ENCODE data around the gene CAST. TPM values are rescaled to one million over a fixed set of nuclear protein-coding genes. Genes with fewer than 3 reads are reported as not detected.

Gene CAST
- total RNA-seq, 2 experiments from 2014 or later: 40.5 to 90.1 TPM

DNA sequence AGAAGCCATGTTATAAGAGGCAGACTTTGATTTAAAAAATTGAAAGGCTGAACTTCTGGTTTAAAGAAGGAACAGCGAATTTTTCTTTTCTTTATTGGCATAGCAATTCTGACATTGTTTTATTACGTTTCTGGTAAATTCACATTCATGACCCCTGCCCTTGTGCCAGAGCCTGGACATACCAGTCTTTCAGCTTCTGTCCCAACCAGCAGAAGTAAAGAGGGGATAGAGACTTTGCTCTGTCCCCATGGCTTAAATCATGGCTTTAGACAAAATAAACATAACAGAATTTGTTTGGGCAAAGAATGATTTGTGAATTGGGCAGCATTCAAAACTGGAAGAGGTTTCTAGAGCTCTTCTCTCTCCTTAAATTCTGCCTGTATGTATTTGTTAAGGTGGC lies 15.3 kb downstream of the CAST start:
- DNase-seq (ENCODE audit: low spot score): no peak
- Histone ChIP-seq H3K4me1 (ENCODE audit: insufficient read depth, low read length, poor library complexity, severe bottlenecking) (no peaks in the 10 kb centered on the region), H2AFZ (ENCODE audit: low read length) (no peak overlapping the region), H3K4me2 (ENCODE audit: low read length) (no peak overlapping the region), H3K27ac (ENCODE audit: low read depth, low read length, poor library complexity, severe bottlenecking) (no peak overlapping the region), H3K79me2 (ENCODE audit: insufficient read depth, low read depth, low read length) (no peaks in the 10 kb centered on the region), H4K20me1 (ENCODE audit: insufficient read depth, low read length) (0 out of 2 replicates have a peak, but pooled peaks cover 3% of the 10 kb centered on the region), H3K9me2 (ENCODE audit: insufficient read depth, low read length) (no peaks in the 10 kb centered on the region), H3K9me3 (ENCODE audit: low read length) (no peaks in the 10 kb centered on the region), H3K36me3 (ENCODE audit: insufficient read depth, low read length) (no peaks in the 10 kb centered on the region), H3K4me3 (ENCODE audit: low read depth, low read length, poor library complexity, severe bottlenecking) (no peak overlapping the region)
- no peak for TF ChIP-seq EZH2phosphoT487 (IDR thresholded peaks at IDR 0.05; ENCODE audit: borderline replicate concordance, low read depth, low read length)
- TF ChIP-seq, protein P1, sequence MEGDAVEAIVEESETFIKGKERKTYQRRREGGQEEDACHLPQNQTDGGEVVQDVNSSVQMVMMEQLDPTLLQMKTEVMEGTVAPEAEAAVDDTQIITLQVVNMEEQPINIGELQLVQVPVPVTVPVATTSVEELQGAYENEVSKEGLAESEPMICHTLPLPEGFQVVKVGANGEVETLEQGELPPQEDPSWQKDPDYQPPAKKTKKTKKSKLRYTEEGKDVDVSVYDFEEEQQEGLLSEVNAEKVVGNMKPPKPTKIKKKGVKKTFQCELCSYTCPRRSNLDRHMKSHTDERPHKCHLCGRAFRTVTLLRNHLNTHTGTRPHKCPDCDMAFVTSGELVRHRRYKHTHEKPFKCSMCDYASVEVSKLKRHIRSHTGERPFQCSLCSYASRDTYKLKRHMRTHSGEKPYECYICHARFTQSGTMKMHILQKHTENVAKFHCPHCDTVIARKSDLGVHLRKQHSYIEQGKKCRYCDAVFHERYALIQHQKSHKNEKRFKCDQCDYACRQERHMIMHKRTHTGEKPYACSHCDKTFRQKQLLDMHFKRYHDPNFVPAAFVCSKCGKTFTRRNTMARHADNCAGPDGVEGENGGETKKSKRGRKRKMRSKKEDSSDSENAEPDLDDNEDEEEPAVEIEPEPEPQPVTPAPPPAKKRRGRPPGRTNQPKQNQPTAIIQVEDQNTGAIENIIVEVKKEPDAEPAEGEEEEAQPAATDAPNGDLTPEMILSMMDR (conservative IDR thresholded peaks at IDR 0.05; ENCODE audit: low read length): no peak
- ChIA-PET CTCF (ENCODE audit: unreplicated experiment) (no interaction called here), POLR2A (no interaction called here)
- no TSS peak for BruUV-seq (replicated peaks)
- intact Hi-C loops (cut with micrococcal nuclease; ENCODE audit: unreplicated experiment): no loop called here

DNA sequence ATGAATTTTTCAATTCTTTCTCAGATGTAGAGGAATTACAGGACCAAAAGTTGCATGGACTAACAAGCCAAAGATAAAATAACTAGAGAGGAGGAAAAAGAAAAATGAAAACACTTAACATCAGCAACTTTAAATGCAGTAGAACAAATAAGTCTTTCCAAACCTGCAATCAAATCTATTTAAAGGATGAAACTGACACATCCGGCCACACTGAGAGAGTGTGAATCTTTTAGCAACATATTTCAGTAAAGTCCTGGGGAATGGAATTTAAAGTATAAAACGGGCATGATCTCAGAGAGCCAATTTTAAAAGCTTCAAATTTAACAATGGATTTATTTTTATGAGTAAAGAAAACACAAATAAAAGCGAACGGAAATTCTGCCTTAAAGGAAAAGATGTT lies 17.1 kb downstream of the CAST start:
- TF ChIP-seq, protein P1 (conservative IDR thresholded peaks at IDR 0.05; ENCODE audit: low read length): no peak
- no peak for TF ChIP-seq EZH2phosphoT487 (IDR thresholded peaks at IDR 0.05; ENCODE audit: borderline replicate concordance, low read depth, low read length)
- H4K20me1 ChIP-seq (ENCODE audit: insufficient read depth, low read length): 0 out of 2 replicates have a peak, but pooled peaks cover 3% of the 10 kb centered on the region
- no peaks in the 10 kb centered on the region for H3K36me3 ChIP-seq (ENCODE audit: insufficient read depth, low read length)
- BruUV-seq (replicated peaks): no TSS peak
- H3K4me1 ChIP-seq (ENCODE audit: insufficient read depth, low read length, poor library complexity, severe bottlenecking): no peaks in the 10 kb centered on the region
- ChIA-PET CTCF (ENCODE audit: unreplicated experiment) (no interaction called here), POLR2A (interaction anchor here (0.7 kb wide), 1 partner anchor 63 kb away, joined by 4 read pairs; no protein-coding TSS in a partner anchor)
- no peak overlapping the region for H3K4me2 ChIP-seq (ENCODE audit: low read length)
- intact Hi-C loops (cut with micrococcal nuclease; ENCODE audit: unreplicated experiment): no loop called here
- no peak overlapping the region for H2AFZ ChIP-seq (ENCODE audit: low read length)
- H3K4me3 ChIP-seq (ENCODE audit: low read depth, low read length, poor library complexity, severe bottlenecking): no peak overlapping the region
- DNase-seq (ENCODE audit: low spot score): no peak
- no peaks in the 10 kb centered on the region for H3K9me2 ChIP-seq (ENCODE audit: insufficient read depth, low read length)
- H3K79me2 ChIP-seq (ENCODE audit: insufficient read depth, low read depth, low read length): no peaks in the 10 kb centered on the region
- no peaks in the 10 kb centered on the region for H3K9me3 ChIP-seq (ENCODE audit: low read length)
- no peak overlapping the region for H3K27ac ChIP-seq (ENCODE audit: low read depth, low read length, poor library complexity, severe bottlenecking)

DNA sequence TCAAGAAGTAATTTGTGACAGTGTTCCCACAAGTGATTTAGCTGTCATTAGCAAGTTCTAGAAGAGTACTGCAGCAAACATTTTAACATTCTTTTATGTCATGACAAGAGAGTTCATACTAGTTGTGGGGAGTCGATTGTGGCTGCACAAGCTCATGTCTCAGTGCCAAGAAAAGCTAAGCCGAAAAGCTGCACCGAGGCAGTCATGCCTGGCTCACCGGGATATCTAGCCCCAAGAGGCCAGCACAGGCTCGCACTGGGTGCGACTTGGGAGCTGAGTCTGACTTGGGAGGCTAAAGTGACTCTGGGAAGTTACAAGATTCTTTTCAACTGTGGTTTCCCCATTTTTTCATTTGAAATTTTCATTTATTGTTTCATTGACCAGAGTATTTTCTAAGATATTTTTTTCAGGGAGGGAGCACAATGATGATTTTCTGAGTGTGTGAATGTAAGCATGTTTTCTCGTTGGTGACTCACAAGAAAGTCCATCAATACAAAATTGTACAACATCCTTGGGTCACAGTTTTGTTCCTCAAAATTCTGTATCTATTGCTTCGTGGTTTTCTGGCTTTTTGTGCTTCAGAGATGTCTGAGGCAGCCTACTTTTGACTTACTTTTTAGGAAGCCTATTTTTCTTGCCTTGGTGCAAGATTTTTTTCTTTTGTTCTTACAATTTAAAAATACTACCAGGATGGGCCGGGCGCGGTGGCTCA lies 18.7 kb downstream of the CAST start:
- Histone ChIP-seq H2AFZ (ENCODE audit: low read length) (no peak overlapping the region), H3K4me3 (ENCODE audit: low read depth, low read length, poor library complexity, severe bottlenecking) (no peak overlapping the region), H3K36me3 (ENCODE audit: insufficient read depth, low read length) (no peaks in the 10 kb centered on the region), H3K9me3 (ENCODE audit: low read length) (no peaks in the 10 kb centered on the region), H3K4me2 (ENCODE audit: low read length) (no peak overlapping the region), H3K9me2 (ENCODE audit: insufficient read depth, low read length) (no peaks in the 10 kb centered on the region), H4K20me1 (ENCODE audit: insufficient read depth, low read length) (no peaks in the 10 kb centered on the region), H3K27ac (ENCODE audit: low read depth, low read length, poor library complexity, severe bottlenecking) (no peak overlapping the region), H3K79me2 (ENCODE audit: insufficient read depth, low read depth, low read length) (no peaks in the 10 kb centered on the region), H3K4me1 (ENCODE audit: insufficient read depth, low read length, poor library complexity, severe bottlenecking) (no peaks in the 10 kb centered on the region)
- ChIA-PET POLR2A (interaction anchor here (0.6 kb wide), 1 partner anchor 69 kb away, joined by 3 read pairs; no protein-coding TSS in a partner anchor), CTCF (ENCODE audit: unreplicated experiment) (no interaction called here)
- no peak for TF ChIP-seq EZH2phosphoT487 (IDR thresholded peaks at IDR 0.05; ENCODE audit: borderline replicate concordance, low read depth, low read length)
- TF ChIP-seq, protein P1 (conservative IDR thresholded peaks at IDR 0.05; ENCODE audit: low read length): no peak
- no TSS peak for BruUV-seq (replicated peaks)
- intact Hi-C loops (cut with micrococcal nuclease; ENCODE audit: unreplicated experiment): no loop called here
- DNase-seq (ENCODE audit: low spot score): no peak

Data from OCI-LY7 (cell line).